GF-D8 (cell line): ENCODE results near the gene ATF7IP2.
A peak's percentile ranks its signal among the peaks of the same experiment; 100 is the strongest.
"Not testable (repeated sequence)": the region's sequence is repeated elsewhere in the genome, so short reads cannot be mapped to it uniquely, and the experiment has no call there.

Experiments used
- DNase-seq: peaks from one replicate; lab custom pipeline; 2025; lab: John Stamatoyannopoulos, UW

ATF7IP2 gene

DNA sequence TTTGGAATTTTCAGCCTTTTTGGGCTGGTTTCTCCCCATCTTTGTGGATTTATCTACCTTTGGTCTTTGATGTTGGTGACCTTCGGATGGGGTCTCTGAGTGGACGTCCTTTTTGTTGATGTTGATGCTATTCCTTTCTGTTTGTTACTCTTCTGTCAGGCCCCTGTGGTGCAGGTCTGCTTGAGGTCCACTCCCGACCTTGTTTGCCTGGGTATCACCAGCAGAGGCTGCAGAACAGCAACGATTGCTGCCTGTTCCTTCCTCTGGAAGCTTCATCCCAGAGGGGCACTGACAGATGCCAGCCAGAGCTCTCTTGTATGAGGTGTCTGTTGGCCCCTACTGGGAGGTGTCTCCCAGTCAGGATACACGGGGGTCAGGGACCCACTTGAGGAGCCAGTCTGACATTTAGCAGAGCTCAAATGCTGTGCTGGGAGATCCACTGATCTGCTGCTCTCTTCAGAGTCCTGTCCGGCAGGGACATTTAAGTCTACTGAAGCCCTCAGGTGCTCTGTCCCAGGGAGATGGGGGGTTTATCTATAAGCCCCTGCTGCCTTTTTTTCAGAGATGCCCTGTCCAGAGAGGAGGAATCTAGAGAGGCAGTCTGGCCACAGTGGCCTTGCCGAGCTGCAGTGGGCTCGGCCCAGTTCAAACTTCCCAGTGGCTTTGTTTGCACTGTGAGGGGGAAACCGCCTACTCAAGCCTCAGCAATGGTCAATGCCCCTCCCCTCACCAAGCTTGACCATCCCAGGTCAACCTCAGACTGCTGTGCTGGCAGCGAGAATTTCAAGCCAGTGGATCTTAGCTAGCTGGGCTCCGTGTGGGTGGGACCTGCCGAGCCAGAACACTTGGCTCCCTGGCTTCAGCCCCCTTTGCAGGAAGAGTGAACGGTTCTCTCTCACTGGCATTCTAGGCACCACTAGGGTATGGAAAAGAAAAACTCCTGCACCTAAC is 66.6 kb downstream of the ATF7IP2 start:
- not testable (repeated sequence) for DNase-seq

DNA sequence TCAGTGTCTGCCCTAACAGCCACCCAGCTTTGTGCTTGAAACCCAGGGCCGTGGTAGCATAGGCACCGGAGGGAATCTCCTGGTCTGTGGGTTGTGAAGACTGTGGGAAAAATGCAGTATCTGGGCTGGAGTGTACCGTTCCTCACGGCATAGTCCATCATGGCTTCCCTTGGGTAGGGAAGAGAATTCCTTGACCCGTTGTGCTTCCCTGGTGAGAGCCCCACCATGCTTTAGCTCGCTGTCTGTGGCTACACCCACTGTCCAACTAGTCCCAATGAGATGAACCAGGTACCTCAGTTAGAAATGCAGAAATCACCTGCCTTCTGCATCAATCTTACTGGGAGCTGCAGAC is 67.3 kb downstream of the ATF7IP2 start:
- DNase-seq, result no peak

GRCh38 chr16:10465821-10466220 is 80.0 kb downstream of the ATF7IP2 start:
- DNase-seq, result no peak

DNA sequence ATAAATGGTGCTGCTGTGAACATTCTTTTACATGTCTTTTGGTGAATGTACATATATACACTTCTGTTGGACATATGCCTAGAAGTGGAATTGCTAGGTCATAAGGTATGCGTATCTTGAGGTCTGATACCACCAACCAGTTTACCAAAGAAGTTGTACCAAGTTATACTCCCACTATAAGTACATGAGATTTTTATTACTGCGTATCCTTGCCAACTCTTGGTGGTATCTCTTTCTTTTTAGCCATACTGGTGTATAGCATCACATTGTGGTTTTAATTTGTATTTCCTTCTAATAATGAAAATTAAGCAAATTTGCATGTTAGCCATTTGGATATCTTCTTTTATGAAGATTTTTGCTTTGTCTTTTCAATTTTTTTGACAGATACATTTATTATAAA is 80.5 kb downstream of the ATF7IP2 start:
- no peak for DNase-seq

DNA sequence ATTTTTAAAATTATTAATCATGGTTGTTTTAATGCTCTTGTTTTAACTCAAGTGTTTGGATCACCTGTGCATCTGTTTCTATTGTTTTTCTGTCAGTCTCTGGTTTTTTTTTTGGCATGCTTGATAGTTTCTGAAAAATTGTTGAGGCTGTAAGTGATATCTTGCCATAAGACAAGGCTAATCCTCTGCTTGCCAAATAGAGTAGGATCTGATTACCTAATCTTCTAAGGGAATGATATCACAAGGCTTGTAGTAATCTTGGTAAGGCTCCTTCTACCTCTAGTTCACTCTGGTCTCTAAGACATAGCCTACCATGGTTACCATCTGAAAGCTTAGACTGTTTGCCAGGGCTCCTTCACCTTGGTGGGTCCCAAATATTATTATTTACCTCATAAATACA is 81.0 kb downstream of the ATF7IP2 start:
- no peak for DNase-seq

GRCh38 chr16:10476636-10477035 is 90.8 kb downstream of the ATF7IP2 start:
- DNase-seq, result not testable (repeated sequence)

GRCh38 chr16:10480151-10480550 is 94.3 kb downstream of the ATF7IP2 start:
- DNase-seq, result no peak

GRCh38 chr16:10485159-10485558 is 99.3 kb downstream of the ATF7IP2 start:
- no peak for DNase-seq

GRCh38 chr16:10485698-10486382 is 100.0 kb downstream of the ATF7IP2 start:
- peak; percentile 69 for DNase-seq

- DNase-seq, result no peak
Measured at GRCh38 chr16:10490141-10490540, 104.3 kb downstream of the ATF7IP2 start.

- DNase-seq, result no peak
Measured at GRCh38 chr16:10493276-10493675, 107.4 kb downstream of the ATF7IP2 start.

GRCh38 chr16:10494343-10495030 is 108.6 kb downstream of the ATF7IP2 start:
- DNase-seq, result no peak

- no peak for DNase-seq
Measured at GRCh38 chr16:10495031-10495345, 109.1 kb downstream of the ATF7IP2 start.

GRCh38 chr16:10497132-10498101 is 111.6 kb downstream of the ATF7IP2 start:
- no peak for DNase-seq

GRCh38 chr16:10500582-10500981 is 114.7 kb downstream of the ATF7IP2 start:
- DNase-seq, result no peak

GRCh38 chr16:10501016-10501607 is 115.3 kb downstream of the ATF7IP2 start:
- DNase-seq, result no peak

- DNase-seq, result no peak
Measured at GRCh38 chr16:10502776-10503175, 116.9 kb downstream of the ATF7IP2 start.

- no peak for DNase-seq
Measured at GRCh38 chr16:10504404-10504885, 118.6 kb downstream of the ATF7IP2 start.

DNA sequence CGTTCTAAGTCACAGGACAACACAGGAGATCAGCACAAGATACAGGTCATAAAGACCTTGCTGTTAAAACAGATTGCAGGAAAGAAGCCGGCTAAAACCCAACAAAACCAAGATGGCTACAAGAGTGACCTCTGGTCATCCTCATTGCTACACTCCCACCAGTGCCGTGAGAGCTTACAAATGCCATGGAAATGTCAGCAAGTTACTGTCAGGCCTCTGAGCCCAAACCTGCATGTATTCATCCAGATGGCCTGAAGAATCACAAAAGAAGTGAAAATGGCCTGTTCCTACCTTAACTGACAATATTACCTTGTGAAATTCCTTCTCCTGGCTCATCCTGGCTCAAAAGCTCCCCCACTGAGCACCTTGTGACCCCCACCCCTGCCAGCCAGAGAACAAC is 119.4 kb downstream of the ATF7IP2 start:
- DNase-seq, result not testable (repeated sequence)

GRCh38 chr16:10509534-10510025 is 123.7 kb downstream of the ATF7IP2 start:
- no peak for DNase-seq

DNA sequence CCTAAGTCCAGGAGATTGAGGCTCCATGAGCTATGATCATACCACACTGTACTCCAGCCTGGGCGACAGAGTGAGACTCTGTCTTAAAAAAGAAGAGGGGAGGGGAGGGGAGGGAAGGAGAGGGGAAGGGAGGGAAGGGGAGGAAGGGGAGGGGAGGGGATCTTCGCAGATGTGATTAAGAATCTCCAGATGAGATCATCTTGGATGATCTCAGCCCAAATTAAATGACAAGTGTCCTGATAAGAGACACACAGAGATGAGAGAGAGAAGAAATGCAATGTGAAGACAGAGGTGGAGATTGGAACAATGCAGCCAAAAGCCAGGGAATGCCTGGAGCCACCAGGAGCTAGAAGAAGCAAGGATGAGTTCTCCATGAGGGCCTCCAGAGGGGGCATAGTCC is 124.4 kb downstream of the ATF7IP2 start:
- DNase-seq, result no peak
